DMS114 treated with DMSO at 0.1 percent for 48 hours (cell line): ENCODE measurements around the gene DISP1.

Experiments
- DNase-seq: peaks from one replicate; lab custom pipeline; 2025; ENCODE audit not compliant: unreplicated experiment; lab: John Stamatoyannopoulos, UW

DISP1 gene

GRCh38 chr1:222861062-222861461, 46.2 kb downstream of the DISP1 start:
- DNase-seq = no peak
